Endometrial microvascular endothelial cells (primary cell): Measurements from ENCODE around the gene CFC1. TPM values are rescaled to one million over a fixed set of nuclear protein-coding genes. Genes with fewer than 3 reads are reported as not detected.
"Not testable (repeated sequence)": the region's sequence is repeated elsewhere in the genome, so short reads cannot be mapped to it uniquely, and the experiment has no call there.

Source experiments
- in situ Hi-C: cut with HindIII; loops from 2 replicates; pipeline ENCODE4 v1.10.0; 2017; ENCODE audit warnings: low sequenced_read_pairs, low pct_unique_long_range_greater_than_20kb; ENCODE audit errors: inconsistent ontology term
- total RNA-seq: library from RNA; depleted of rRNA; stranded (reverse); fragments of >200 nt; gene quantifications from one replicate; pipeline ENCODE4 v1.2.3, GENCODE V29; 2015; ENCODE audit errors: inconsistent ontology term

The CFC1 gene
- total RNA-seq, 1 donor from 2014 or later, result not detected

- in situ Hi-C loops, result not testable (repeated sequence)
Measured at GRCh38 chr2:130588688-130589458, 10.5 kb downstream of the CFC1 start.

- in situ Hi-C loops, result not testable (repeated sequence)
Measured at GRCh38 chr2:130584726-130585125, 14.6 kb downstream of the CFC1 start.

GRCh38 chr2:130583582-130583981 is 15.8 kb downstream of the CFC1 start:
- in situ Hi-C loops, result not testable (repeated sequence)

- in situ Hi-C loops, result not testable (repeated sequence)
Measured at GRCh38 chr2:130582970-130583369, 16.4 kb downstream of the CFC1 start.

- in situ Hi-C loops, result not testable (repeated sequence)
Measured at GRCh38 chr2:130581491-130581890, 17.9 kb downstream of the CFC1 start.

GRCh38 chr2:130579121-130579520 is 20.3 kb downstream of the CFC1 start:
- in situ Hi-C loops, result not testable (repeated sequence)

GRCh38 chr2:130577559-130577958 is 21.8 kb downstream of the CFC1 start:
- in situ Hi-C loops, result not testable (repeated sequence)

GRCh38 chr2:130576209-130576784 is 23.1 kb downstream of the CFC1 start:
- in situ Hi-C loops, result not testable (repeated sequence)

GRCh38 chr2:130574230-130574629 is 25.1 kb downstream of the CFC1 start:
- in situ Hi-C loops, result not testable (repeated sequence)

- in situ Hi-C loops, result not testable (repeated sequence)
Measured at GRCh38 chr2:130571929-130572328, 27.4 kb downstream of the CFC1 start.

GRCh38 chr2:130566165-130566564 is 33.2 kb downstream of the CFC1 start:
- in situ Hi-C loops, result not testable (repeated sequence)

- in situ Hi-C loops, result not testable (repeated sequence)
Measured at GRCh38 chr2:130556441-130556840, 42.9 kb downstream of the CFC1 start.

- in situ Hi-C loops, result not testable (repeated sequence)
Measured at GRCh38 chr2:130554178-130554577, 45.2 kb downstream of the CFC1 start.

- in situ Hi-C loops, result not testable (repeated sequence)
Measured at GRCh38 chr2:130549475-130549874, 49.9 kb downstream of the CFC1 start.

GRCh38 chr2:130548418-130548817 is 51.0 kb downstream of the CFC1 start:
- in situ Hi-C loops, result not testable (repeated sequence)

- in situ Hi-C loops, result not testable (repeated sequence)
Measured at GRCh38 chr2:130544978-130545377, 54.4 kb downstream of the CFC1 start.

- in situ Hi-C loops, result not testable (repeated sequence)
Measured at GRCh38 chr2:130543785-130544528, 55.4 kb downstream of the CFC1 start.

GRCh38 chr2:130542789-130543188 is 56.6 kb downstream of the CFC1 start:
- in situ Hi-C loops, result not testable (repeated sequence)
